Measurements from ENCODE around the gene BACH1.
"Not testable (repeated sequence)": the region's sequence is repeated elsewhere in the genome, so short reads cannot be mapped to it uniquely, and the experiment has no call there.

The BACH1 gene

GRCh38 chr21:29350246-29350779 lies 51.6 kb downstream of the BACH1 start:
- DNase-seq = no peak

DNA sequence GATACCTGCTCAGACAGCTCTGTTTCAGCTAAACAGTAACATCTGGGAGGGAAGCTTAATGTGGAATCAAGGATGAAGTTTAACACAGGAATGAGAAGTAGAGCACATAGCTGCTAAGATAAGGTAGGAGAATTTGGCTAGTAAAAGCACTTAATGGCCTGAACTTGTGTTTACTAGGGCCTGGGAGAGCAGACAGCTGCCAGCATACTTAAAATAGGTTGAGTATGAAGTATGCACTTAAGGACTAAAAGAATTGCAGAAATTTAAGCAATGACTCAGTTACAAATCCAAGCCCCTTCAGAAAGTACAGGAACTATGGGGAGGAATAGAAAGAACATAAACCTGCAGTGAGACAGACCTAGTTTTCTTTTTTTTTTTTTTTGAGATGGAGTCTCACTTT lies 53.0 kb downstream of the BACH1 start:
- no peak for DNase-seq

DNA sequence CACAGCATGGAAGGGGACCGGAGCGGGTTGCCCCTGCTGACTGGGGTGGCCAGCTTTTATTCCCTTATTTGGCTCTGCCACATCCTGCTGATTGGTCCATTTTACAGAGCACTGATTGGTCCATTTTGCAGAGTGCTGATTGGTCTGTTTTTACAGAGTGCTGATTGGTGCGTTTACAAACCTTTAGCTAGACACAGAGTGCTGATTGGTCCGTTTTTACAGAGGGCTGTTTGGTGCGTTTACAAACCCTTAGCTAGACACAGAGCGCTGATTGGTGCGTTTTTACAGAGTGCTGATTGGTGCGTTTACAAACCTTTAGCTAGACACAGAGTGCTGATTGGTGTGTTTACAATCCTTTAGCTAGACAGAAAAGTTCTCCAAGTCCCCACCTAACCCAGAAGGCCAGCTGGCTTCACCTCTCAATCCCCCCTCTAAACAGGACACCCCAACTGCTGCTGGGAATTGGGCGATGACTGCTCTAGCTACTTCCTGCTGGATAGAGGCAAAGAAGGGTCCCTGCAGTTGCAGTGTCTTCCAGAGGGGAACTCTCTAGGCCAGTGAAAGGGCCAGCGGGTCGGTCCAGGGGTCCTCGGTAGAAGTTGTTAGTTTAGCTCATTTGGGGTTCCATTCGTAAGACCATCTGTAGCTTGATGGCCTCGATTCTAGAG lies 56.5 kb downstream of the BACH1 start:
- not testable (repeated sequence) for DNase-seq

DNA sequence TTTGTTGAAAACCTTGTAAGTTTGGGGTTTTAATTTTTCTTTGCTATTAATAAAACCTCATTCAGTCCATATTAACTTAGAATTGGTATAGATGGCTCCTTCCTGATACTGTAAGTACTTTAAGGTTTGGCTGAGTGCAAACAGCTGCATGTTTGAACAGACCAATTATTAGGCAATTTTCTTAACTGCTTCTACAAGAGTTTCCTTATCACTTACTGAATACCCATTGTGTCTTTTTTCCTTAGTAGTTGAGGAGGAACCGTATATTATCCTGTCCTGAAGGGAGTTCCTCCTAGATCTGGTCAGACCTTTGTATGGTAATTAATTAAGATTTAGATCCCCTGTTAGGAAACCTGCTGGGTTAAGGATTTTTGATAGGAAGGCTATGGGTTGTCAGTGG lies 57.6 kb downstream of the BACH1 start:
- DNase-seq = not testable (repeated sequence)

DNA sequence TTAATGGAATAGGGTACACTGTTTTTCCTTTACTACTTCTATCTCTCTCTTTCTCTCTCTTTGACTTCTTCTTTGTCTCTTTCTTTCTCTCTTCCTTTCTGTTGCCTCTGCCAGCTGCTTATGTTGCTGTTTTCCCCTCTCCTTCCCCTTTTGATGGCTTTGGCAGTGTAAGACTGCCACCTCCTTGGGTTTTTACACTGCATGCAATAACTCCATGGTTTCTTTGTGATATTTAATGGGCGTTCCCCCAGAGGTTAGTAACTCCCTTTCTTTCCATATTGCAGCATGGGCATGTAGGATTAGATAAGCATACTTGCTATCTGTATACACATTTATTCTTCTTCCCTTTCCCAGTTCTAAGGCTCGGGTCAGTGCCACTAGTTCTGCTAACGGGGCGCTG lies 58.1 kb downstream of the BACH1 start:
- not testable (repeated sequence) for DNase-seq

- no peak for DNase-seq
These were observed 61.0 kb downstream of the BACH1 start for GRCh38 chr21:29359718-29360117.

- DNase-seq = no peak
These were observed 62.4 kb downstream of the BACH1 start for GRCh38 chr21:29360799-29361765.

DNA sequence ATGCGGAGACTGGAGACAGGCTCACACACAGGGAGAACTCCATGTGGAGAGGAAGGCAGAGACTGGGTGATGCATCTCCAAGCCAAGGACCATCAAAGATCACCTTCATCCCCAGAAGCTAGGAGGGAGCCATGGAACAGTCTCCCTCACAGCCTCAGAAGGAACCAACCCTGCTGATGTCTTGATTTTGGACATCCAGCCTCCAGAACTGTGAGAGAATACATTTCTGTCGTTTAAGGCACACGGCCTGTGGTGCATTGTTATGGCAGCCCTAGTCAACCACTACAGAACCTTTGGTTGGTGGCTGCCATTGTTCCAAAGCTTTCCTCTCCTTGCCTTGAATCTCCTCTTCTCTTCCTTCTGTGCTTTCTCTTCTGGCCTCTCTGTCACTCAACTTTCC lies 64.0 kb downstream of the BACH1 start:
- DNase-seq = no peak

GRCh38 chr21:29365661-29366265 lies 67.0 kb downstream of the BACH1 start:
- DNase-seq = no peak

DNA sequence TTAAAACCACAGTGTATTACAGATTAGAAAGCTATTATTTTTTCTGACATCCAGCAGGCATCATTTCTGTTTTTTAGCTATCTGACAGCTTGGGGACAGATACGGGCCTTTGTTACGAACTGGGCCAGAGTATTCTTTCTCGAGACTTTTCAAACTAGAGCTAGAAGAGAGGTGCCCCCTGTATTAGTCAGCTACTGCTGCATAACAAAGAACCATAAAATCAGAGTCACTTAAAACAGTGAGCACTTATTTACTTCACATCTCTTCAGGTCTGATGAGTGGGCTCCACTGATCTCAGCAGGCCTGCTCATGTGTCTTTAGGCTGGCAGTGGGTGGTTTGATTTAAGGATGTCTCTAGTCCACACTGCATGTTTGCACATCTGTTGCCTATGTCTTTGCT lies 67.8 kb downstream of the BACH1 start:
- no peak for DNase-seq

- DNase-seq = no peak
These were observed 68.6 kb downstream of the BACH1 start for GRCh38 chr21:29367335-29367734.

GRCh38 chr21:29368906-29369305 lies 70.2 kb downstream of the BACH1 start:
- DNase-seq = no peak

- no peak for DNase-seq
These were observed 72.7 kb downstream of the BACH1 start for GRCh38 chr21:29371464-29371863.

DNA sequence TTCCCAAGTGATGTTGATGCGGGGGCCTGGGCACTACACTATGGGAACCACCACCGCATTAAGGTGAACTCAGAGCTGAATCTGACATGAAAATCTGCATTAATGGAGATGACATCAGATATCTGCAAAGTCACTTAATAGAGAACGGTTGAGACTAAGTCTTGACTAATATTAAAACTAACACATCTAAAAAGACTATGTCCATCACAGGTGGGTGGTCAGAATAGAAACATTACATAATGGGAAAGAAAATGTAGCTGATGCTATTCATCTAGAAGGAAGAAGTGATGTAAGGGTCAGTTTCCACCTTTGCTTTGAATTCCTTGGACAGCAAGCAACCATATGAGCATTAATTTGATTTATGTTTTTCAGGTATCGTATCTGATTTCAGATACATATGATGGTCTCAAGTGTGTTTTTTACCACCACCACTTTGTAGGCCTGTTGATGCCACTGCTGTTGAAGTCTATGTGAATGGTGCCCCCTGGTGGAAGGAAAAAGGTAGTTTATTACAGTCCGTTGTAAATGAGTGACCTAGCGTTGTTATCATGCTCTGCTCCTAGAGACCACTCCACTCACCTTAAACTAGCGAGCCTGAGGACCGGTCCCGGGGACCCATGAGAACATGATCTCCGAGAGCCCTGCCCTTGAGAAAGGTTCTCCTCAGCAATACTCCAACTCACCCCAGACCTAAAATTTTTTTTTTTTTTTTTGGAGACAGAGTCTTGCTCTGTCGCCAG lies 73.5 kb downstream of the BACH1 start:
- peak; percentile 61 for DNase-seq

DNA sequence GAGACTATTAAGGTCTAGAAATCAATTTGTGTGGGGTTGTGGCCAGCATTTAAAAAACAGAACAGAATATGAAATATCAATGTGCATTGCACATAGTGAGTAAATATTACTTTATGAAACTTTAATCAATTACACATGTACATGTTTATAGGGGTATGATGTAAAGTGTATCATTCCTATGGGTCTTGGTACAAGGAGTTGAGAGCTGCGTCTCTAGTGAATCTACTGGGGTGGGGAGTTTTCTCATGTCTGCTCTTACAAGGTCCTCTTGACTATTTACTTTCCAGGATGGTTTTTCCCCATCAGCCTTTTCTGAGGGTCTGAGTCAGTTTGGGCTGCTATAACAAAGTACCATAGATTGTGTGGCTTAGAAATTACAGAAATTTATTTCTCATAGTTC lies 75.8 kb downstream of the BACH1 start:
- DNase-seq = no peak

DNA sequence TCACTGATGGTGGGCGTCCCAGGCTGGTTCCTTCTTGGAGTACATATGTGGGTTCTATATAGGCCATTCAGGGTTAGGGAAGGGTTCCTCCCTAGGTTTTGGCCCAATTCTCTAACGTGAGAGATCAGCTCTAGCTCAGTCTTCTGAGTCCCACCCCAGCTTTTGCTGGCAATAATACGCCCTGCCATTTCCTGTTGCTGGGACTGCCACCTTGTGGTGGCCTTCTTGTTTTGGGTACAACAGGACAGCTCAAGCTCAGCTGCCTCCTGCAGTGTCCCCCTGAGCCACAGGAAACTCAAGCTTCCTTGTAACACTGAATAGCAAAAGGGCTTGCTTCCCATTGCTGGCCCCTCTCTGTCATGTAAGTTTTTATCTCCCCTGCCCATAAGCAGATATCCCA lies 77.8 kb downstream of the BACH1 start:
- DNase-seq = peak; percentile 5

DNA sequence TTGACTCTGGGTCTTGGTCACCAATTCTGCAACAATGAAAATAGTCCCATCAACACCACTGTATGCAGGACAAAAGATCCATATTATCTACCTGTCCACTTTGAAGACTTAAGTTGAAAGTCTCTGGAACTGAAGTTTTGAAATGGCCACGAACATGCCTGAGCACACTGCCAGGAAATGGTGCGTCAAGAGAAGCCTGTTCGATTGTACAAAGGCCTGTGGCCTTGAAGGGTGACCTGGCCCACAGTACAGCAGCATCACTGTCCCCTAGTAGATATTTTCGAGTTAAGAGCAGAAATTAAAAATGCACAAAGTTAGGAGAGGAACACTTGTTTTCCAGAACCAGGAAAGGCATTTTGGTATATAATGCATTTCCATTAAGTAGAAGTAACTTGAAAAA lies 78.5 kb downstream of the BACH1 start:
- no peak for DNase-seq

- no peak for DNase-seq
These were observed 80.1 kb downstream of the BACH1 start for GRCh38 chr21:29378832-29379231.

- DNase-seq = no peak
These were observed 80.9 kb downstream of the BACH1 start for GRCh38 chr21:29379517-29380054.

GRCh38 chr21:29382030-29382654 lies 83.4 kb downstream of the BACH1 start:
- DNase-seq = no peak

GRCh38 chr21:29384683-29385359 lies 86.1 kb downstream of the BACH1 start:
- DNase-seq = no peak

All from NCI-H1105 (cell line).